ENCODE results near the gene TWIST2.

Gene TWIST2

DNA sequence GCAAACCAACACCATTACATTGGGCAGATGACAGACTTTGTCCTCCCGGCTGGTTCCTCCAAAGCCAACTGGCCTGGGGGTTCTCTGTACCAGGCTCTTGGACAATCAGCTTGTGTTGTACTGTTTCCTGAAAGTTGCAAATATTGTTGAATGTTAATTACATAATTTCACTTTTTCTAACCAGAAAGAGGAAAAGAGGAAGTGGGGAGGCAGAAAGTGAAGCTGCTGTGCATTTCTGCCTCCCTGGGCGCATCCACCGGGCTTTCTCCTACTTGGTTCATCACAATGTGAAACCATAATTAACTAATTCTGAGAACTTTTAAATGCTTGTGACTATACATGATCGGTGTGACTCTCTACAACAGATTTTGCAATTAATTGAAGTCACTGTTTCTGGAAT, 10.1 kb downstream of the TWIST2 start:
- DNase-seq, result no peak

DNA sequence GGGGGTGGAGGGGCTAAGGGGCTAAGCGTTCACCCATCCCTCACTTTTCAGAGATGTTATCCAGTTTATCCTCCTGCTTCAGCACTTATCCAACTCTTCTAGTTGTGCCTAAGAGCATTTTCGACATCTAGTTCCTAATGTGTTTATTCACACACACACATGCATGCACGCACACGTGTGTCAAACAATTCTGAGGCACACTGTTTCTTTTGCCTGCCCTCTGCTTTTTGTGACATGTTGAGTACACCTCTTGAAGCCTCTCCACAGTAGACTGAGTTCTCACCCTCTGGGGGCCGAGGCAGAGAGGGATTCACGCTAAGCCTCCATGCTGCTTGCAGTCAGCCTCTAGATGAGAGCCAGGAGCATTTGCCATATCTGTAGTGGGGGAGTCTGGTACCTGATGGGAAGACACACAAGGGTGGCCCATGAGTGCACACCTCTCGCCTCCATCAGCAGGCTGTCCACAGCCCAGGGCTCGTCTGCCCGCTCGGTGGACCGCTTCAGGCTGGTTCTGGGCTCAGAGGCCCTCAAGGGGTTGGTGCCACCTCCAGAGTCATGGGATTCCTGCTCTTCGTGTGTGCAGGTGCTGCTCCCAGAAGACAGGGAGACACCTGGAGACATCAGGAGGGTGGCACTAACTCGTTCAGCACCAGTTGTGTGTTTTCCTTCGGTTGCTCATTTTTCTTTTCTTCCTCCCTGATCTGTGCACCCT, 11.9 kb downstream of the TWIST2 start:
- DNase-seq, result no peak

DNA sequence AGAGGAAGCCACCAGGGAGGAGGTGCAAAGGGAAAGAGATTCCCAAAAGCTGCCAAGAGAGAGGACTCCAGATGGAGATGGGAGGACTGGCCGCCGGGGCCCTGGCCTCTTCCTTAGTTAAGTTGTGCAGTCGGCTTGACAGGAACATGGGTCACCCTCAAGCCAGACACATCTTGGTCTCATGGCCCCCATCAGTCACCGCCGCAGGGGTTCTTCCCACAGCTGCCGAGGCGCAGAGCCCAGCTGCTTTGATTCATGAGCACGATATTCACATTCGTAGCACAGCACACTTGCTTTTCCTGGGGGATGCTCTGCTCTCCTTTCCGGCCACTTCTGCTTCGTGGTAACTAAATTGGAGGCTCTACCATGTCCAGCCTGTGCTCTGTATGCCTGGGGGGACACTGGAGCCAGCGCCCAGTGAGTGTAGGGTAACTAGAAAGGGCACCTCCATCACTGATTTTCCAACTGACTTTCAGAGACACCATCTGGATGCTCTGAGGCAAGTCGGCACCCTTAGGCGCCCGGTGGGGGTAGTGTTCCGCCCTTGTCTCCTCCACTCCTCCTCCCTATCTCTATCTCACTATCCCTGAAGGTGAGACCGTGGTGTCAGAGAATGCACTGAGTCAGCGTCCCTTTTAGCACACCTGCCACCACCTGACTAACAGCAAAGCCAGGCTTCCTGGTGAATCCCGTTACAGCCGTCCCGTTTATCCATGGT, 13.3 kb downstream of the TWIST2 start:
- DNase-seq, result no peak

DNA sequence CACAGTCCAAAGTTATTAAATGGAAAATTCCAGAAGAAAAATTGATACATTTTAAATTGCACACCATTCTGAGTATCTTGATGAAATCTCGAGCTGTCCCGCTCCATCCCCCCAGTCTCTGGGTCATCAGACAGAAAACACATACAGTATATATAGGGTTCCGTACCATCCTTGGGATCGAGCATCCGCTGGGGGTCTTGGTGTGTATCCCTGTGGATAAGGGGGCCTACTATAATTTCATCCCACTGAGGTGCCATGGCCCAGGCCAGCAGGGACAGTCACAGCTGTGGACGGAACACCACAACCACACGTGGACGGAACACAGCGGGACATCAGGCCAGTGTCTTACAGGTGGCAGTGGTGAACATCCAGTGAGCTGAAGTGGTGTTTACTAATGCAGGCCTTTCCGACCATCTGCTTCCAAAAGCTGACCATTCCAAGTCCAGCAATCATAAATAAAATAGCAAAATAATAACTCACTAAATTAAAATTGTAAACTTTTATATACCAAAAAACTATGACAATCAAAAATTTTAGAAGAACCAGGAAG, 14.0 kb downstream of the TWIST2 start:
- DNase-seq, result no peak

DNA sequence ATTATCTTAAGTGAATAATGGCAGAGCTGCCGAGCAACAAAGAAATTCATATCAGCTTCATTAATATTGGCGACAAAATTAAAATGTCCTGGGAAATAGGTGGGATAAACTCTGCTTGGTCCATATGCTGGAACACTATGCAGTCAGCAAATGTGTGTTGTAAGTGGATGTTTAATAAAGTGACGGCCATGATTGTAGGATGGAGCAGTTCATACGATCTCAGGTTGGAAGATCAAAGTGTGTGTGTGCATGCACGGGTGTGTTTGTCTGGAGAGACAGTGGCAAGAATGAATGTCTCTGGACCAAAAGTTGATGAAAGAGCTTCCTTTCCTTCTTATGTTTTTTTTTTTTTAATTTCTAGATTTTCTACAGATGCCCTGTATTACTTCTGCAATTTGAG, 14.8 kb downstream of the TWIST2 start:
- DNase-seq, result no peak

DNA sequence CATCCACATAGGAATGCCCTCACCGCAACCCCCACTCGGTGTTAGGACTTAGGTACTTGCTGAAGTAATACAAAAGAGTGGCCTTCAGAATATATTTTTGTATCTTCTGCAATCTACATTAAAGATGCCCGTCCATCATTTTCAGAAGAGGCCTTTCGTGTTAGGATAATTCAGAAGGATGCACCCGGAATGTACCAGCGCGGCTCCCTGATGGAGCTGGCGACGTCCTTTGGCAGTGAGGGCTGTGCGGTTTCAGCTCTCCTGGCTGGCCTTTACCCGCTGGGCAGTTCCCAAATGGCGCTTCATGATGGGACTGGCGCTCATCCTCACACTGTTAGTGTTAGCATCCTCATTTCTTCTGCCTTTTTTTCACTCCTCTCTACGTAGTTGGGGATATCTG, 15.3 kb downstream of the TWIST2 start:
- DNase-seq, result no peak

DNA sequence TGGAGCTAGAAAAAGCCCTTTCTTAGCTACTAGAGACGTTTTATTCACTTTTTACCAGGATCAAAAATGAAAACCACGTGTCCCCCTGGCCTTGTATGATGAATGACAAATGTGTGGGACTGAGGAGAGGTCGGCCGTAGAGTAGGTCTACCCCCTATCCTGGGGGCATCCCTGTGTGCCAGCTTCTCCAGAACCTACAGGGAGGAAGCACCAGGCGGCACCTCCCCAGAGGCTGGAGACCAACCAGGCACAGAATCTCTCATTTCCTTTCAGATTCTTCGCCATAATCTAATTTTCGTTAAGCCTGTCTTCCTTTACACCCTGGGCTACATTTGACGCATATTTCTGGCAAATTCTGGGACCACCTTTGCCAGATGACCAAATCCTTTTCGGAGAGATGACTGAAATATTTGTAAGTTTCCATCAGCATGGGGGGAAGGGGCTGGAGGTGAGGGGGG, 15.9 kb downstream of the TWIST2 start:
- DNase-seq, result no peak

DNA sequence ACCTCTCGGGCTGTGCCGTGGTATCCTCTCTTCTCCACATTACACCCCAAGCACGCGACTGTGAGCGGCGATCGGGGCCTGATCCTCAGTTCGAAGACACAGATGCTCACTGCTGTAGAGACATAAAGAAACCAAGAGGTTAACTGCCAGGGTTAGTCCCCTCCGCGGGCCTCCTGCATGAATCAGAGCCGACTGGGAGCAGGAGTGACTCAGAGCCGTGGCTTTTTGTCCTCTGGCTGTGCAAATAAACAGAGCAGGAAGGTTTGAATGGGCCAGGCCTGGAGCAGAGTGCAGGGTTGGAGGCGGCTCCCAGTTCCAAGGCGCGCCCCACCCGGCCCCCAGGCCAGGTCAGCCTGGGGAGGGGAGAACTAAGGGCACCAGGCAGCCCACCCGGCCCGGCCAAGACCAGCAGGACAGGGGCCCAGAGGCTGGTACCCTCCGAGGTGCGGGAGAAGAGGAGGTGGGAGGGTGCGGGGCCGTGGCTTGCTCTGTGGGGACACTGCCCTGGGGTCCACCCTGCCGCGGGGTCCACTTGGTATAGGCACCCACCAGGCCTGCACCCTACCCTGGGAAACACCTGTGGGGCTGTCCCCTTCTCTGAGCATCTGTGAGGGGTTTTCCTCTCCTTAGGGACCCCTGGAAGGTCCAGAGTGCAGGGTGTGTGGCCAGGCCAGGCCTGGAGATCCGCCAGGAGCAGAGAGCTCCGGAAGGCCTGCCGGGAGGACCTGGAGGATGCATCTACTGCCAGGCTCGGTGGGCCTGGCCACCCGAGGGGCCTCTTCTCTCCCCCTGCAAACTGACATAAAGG, 16.5 kb downstream of the TWIST2 start:
- no peak for DNase-seq

DNA sequence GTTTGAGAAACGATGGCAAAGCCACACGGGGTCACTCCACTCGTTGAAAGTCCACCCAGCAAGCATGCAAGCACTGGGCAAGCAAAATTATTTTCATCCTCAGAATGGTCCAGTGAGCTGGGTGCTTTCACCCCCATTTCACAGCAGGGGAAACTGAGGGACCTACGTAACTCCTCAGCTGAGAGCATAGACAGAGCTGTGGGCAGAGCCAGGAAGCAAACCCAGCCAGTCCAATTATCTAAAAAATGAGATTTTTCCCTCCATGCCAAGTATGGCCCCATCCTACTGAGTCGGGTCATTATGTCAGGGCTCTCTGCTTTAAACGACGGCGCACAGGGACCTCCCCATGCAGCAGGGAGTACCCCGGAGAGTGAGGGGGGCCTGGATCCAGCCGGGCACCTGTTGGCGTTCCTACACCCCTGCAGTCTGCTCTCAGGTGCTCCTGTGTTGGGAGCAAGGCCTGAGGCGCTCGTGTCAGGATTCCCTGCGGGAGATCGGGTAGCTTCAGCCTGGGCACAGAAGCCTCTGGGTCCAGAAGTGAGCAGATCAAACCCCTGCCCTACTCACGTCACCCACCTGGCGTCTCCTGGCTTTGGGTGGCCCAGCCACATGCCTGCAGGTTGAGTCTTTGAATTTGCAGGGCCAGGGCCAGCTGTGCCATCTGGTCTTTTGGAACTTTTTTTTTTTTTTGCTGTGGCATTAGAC, 17.3 kb downstream of the TWIST2 start:
- no peak for DNase-seq

DNA sequence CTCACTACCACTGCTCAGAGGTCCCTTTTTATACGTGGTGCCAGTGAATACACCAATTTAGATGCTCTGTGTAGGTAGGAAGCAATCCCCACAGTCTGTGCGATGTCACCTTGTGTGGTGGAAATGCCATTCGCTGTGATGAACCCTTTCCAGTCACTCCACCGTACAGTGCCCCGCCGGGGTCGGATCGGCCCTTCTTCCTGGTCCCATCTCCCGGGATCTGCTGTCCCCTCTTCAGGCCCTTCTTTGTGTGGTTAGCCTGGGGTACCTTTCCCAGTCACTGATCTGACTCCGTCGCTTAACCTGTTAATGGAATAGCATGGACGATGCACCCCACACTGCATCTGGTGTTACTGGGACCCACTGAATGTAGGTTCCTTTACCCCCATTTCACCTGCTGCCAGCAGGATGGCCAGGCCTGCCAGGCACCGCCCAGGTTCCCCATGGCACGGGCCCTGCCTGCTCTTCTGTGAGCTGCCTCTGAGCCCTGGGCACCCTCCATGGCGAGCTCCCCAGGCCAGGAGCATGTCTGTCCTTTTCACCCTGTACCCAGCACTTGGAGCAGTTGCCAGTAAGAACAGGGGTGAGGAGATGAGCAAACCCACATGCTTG, 18.0 kb downstream of the TWIST2 start:
- no peak for DNase-seq

DNA sequence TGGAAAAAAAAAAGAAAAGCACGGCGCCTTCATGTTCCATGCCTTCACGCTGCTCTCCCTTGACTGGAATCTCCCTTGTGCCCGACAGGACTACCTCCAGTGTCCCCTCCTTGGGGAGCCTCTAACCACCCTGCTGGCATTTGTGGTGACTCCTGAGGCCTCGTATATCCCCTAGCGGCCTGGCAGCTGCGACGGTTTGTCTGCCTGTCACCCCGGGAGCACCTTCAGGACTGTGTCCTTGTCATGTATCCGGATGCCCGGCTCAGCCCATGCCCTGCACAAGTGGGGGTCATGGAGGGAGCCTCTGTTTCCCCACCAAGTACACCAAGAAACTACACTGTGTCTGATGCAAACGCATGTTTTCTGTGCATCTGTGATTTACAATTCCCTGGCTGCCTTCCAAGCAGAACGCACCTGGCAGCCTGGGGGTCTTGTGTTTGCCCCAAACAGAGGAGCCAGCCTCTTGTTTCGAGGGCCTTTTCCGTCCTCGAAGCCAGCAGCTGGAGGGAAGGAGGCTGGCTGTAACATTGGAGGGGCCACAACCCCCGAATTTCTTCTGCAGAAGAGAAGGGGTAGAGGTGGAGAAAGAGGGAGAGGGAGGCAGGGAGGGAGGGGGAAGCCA, 18.9 kb downstream of the TWIST2 start:
- no peak for DNase-seq

DNA sequence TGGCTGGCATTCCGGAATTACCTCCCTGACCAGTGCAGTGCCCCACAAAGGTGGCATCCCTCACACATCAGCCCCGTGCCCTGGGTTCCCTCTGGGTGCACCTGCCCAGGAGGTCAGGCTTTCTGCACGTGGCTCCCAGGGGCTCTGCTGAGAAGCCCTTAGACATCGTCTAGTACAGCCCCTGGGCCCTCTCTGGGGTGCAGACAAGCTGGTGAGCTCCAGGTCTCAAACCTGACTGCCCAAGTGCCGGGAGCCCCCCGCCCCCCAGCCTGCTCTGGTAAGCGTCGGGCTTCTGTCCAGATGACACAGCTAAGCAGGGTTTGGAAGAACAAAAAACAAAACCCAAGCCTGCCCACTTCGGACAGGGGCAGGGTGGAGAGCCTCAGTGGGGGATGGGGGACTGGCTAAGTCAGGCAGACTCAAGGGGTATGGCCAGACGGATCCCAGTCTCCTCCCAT, 20.2 kb downstream of the TWIST2 start:
- DNase-seq, result no peak

DNA sequence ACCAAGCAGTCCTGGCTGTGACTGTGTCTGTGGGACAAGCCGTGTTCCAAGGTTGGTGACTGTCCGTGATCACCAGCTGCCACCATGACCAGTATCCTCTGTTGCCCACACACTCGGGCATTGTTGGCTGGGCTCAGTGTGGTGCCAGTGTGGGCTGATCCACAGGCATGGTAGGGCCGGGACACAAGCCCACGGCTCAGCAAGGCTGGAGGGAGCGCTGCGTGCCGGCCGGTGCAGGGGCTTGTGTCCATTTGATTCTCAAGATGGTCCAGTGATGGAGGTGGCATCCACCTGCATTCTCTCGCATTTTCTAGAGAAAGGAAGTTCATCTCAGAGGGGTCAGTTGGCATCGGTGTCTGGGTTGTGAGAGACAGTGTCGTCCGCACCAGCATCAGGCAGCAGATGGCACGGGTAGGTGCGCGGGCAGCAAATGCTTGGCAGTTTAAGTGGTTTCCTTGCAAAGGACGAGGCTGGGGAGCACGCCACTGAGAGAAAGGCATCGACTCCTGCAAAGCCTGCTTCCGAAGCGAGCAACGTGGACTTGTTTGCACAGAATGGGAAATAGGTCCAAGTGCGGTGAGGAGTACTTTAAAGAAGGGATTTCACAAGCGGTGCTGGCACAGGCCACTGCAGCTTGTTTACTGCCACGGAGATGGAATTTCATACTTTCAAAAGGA, 20.9 kb downstream of the TWIST2 start:
- no peak for DNase-seq

DNA sequence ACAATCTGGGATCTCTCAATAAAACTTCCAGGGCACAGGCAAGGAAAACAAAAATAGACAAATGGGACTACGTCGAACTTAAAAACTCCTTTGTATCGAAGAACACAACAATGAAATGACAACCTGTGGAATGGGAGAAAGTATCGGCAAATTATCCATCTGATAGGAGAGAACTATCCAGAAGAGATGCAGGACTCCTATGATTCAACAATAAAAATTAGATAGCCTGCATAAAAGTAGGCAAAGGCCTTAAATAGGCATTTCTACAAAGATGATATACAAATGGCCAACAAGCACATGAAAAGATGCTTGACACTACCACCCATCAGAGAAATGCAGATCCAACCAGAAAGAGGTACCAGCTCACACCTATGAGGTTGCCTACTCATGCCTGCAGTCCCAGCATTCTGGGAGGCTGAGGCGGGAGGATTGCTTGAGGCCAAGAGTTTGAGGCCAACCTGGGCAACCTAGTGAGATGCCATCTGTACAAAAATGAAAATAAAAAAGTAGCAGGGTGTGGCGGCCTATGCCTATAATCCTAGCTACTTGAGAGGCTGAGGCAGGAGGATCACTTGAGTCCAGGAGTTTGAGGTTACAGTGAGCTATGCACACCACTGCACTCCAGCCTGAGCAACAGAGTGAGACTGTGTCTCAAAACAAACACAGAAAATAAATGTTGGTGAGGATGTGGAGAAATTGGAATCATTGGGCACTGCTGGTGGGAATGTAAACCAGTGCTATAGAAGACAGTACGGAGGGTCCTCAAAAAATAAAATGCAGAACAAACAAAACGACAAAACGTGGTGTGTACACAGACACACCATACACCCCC, 21.6 kb downstream of the TWIST2 start:
- no peak for DNase-seq

DNA sequence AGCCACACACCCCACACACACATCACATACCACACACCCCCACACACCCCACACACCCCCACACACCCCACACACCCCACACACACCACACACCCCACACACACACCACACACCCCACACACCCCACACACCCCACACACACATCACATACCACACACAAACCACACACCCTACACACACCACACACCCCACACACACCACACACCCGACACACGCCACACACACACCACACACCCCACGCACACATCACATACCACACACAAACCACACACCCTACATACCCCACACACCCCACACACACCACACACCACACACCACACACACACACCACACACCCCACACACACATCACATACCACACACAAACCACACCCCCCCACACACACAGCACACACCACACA, 22.4 kb downstream of the TWIST2 start:
- no peak for DNase-seq

DNA sequence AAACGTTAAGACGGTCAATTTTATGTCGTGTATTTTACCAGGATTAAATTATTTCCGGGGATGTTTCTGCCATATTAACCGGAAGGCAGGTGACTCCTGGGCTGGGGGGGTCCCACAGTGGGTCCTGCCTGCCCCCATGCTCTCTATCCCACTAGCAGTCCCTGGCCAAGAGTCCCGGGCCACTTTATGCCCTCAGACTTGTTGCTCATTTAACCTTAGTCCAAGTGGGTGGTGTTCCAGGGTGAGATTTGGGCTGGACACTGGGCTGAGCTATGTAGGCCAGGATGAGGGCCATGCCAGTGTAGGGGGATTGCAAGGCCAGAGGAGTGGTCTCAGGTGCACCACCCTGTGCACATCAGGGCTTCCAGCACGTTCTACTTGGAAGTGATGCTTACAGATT, 24.1 kb downstream of the TWIST2 start:
- no peak for DNase-seq

DNA sequence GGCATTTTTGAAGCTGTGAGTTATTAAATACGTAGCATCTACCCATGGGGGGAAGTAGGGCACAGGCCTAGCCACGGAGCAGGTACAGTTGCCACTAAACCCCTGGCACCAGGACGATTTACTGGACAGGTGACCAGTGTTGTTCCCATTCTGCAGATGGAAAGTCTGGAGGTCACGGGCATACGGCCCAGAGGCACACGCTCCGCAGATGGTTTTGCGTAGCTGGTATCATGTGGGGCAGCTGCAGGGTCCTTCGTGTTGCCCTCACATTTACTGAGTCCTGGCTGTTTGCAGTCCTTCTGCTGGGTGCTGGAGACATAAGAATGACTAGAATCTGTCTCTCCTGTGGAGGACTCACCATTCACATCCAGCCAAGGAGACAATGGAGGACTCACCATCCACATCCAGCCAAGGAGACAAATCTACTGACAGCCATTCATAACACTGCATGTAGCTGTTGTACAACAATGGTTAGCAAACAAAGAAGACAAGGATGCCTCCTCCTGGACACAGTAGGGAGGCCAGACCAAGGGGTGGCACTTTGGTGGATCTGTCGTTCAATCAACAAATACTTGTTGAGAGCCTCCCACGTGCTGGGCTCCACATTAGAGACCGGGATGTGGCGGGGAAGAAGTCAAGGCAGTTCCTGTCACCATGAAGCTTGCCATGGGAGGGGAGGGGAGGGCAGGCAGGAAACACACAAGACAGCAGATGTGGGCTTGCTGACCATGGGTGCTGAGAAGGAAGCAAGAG, 24.9 kb downstream of the TWIST2 start:
- no peak for DNase-seq

DNA sequence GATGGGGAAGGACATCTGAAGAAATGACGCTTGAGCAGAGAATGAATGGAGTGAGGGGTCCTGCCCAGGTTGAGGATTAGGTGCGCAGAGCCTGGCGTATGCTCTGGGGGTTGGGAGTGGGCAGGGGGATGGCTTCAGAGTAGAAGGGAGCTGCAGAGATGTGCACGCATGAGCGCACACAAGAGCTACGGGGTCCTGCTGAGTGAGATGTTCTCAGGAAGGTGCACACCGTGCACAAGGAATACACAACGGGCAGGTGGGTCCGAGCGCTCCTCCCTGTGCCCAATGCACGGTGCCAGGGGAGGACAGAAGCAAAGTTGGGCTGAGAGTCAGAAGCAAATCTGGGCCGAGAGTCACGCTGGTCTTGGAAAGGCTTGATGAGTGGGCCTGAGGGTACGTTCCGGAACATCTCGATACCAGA, 25.5 kb downstream of the TWIST2 start:
- DNase-seq, result no peak

DNA sequence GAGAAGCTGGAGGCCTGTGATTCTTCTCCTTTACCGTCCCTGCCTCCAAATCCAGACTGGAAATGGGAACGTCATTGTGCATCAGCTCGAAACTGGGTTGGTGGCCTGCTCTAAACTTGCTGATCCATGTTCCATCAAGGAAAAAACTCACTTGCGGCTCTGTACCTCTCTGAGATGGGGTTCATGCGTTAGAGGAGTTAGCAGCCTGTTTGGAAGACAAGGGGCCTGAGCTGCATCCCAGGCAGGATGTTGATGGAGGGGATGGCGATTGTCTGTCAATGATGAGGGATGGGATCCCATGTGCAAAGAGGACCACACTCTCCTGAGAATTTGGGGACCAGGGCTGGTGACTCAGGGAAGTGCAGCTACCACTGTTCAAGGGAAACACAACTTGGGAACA, 26.0 kb downstream of the TWIST2 start:
- DNase-seq, result no peak
